ENCODE results near the gene SPAST.

DNA sequence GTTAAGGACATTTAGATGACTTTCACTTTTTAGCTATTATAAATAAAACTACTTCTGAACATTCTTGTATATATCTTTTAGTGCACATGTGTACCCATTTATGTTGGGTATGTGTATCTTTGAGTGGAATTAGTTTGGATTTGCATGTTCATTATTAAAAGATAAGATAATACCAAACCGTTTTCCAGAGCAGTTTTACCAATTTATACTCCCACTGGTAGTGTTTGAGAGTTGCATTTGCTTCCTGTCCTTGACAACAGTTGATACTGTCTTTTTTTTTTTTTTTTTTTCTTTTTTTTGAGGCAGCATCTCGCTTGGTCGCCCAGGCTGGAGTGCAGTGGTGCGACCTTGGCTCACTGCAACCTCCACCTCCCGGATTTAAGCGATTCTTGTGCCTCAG, 125.7 kb downstream of the SPAST start:
- TF ChIP-seq, protein P1, sequence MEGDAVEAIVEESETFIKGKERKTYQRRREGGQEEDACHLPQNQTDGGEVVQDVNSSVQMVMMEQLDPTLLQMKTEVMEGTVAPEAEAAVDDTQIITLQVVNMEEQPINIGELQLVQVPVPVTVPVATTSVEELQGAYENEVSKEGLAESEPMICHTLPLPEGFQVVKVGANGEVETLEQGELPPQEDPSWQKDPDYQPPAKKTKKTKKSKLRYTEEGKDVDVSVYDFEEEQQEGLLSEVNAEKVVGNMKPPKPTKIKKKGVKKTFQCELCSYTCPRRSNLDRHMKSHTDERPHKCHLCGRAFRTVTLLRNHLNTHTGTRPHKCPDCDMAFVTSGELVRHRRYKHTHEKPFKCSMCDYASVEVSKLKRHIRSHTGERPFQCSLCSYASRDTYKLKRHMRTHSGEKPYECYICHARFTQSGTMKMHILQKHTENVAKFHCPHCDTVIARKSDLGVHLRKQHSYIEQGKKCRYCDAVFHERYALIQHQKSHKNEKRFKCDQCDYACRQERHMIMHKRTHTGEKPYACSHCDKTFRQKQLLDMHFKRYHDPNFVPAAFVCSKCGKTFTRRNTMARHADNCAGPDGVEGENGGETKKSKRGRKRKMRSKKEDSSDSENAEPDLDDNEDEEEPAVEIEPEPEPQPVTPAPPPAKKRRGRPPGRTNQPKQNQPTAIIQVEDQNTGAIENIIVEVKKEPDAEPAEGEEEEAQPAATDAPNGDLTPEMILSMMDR (IDR thresholded peaks at IDR 0.05): no peak
- TF ChIP-seq POLR2AphosphoS5 (IDR thresholded peaks at IDR 0.05; ENCODE audit: low read depth, low read length): no peak
- no peak for TF ChIP-seq TCF7L2 (IDR thresholded peaks at IDR 0.05; ENCODE audit: low read depth, low read length)
- TF ChIP-seq REST (IDR thresholded peaks at IDR 0.05; ENCODE audit: insufficient read depth in 1 of 2, low read depth in 2 of 2, low read length in 1 of 2): no peak
- TF ChIP-seq SIN3A (IDR thresholded peaks at IDR 0.05; ENCODE audit: borderline replicate concordance, insufficient read depth, low read depth, low read length): no peak

Data from Panc1 (cell line).